Dermis blood vessel endothelial cell (primary cell): ENCODE data around the gene LTO1. TPM values are rescaled to one million over a fixed set of nuclear protein-coding genes. Genes with fewer than 3 reads are reported as not detected.

Source experiments
- DNase-seq: peaks from one replicate; pipeline ENCODE4 v3.0.0; 2010
- total RNA-seq: library from RNA; depleted of rRNA; stranded (reverse); fragments of >200 nt; gene quantifications from 2 replicates; pipeline ENCODE4 v1.2.3, GENCODE V29; 2014

The LTO1 gene
- total RNA-seq, 1 donor from 2014 or later = 16.0 TPM

DNA sequence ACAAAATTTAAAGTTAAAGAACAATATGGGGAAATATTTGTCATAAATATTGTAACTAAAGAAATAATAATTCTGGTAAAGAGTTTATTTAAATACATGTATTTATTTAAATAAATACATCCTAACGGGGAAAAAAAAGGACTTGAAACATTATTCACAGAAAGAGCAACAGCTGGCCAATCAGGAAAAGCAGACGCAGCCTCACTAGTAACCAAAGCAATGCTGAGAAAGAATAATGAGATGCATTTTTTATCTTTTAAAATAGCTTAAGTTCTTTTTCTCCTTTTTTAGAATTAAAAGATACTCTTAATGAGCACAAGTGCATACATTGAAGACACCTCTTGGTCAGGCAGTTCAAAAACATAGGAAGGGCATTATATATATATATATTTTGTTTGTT lies 2.6 kb upstream of the LTO1 start:
- no peak for DNase-seq

DNA sequence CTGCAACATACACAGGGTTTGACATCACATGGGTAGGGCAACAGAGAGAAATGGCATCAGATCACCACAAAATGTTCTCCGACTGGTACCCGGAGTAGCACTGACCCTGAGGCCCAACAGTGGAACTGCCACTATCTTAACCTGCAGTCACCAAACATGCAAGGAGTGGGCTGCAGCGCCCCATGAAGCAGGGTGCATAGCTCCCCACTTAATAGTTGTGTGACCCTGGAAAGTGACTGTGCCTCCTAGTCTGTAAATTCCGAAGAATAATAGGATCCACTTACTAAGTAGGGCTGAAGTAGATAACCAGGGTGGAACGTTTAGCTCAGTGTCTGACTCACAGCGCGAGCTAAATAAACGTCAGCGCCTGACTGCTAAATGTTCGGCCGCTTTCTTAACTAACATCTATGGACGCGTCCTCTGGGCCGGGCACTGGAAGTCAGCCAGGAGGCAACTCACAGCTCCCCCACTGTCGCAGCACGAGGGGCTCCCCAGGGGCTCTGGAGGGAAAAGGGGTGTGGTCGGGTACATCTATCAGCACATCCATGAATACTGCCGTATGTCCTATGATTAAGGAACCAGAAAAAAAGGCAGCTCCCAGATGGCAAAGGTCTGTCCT lies 777 bp downstream of the LTO1 start:
- peak; percentile 68 for DNase-seq

DNA sequence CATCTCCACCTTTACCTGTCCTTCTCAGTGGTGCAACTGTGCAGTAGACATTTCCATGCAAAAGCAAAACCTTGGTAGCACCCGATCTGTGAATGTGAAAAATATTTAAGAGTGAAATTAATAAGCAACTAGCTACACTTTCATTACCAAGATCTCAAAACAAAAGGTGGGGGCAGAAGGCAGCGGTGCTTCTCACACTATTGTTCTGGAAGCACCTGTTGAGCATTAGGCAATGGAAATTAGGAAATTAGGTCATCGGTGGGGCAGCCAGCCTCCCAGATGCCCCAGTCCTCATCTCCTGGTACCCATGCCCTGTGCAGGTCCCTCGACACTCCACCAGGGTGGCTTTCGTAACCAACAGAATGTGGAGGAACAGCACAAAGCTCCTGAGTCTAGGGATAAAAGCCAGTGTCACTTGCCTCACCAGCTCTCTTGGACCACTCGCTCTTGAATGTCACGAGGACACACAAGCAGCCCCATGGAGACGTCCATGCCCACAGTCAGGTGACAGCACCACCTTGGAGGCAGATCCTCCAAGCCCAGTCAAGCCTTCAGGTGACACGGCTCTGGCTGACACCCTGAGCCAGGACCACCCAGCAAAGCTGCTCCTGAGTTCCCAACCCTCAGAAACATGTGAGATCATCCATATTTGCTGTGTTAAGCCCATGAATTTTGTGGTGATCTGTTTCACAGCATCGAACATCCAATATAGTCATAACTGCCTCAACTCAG lies 3.3 kb downstream of the LTO1 start:
- DNase-seq = peak; percentile 49

DNA sequence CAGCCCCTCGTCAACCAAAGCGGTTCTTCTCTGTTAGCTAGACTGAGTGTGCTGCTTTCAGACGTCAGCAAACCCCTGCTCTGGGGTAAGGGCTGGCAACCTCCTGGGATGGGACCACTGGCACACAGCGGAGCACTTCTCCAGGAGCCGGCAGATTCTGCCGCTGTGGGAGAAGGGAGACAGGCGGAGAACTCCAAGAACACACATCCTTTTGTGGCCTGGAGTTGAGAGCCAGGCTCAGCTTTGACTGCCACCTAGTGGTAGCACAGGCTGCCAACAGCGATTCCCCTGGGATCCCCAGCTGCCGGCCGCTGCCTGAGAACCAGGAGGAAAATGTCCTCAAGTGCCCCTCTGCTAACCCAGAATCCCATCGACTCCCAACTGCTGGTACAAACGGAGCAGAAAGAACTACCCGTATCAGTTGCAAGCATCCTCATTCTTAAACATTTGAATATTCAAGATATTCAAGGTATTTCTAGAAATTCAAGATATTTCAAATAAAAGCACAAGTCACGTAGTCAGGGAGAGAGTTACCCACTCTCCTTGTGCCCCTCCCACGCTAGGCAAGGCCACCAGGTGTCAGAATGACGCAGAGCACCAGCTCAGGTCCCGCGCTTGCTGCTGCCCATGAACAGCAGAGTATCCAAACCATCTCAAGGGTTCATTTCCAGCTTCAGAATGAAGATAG lies 4.9 kb downstream of the LTO1 start:
- DNase-seq = peak; percentile 90

DNA sequence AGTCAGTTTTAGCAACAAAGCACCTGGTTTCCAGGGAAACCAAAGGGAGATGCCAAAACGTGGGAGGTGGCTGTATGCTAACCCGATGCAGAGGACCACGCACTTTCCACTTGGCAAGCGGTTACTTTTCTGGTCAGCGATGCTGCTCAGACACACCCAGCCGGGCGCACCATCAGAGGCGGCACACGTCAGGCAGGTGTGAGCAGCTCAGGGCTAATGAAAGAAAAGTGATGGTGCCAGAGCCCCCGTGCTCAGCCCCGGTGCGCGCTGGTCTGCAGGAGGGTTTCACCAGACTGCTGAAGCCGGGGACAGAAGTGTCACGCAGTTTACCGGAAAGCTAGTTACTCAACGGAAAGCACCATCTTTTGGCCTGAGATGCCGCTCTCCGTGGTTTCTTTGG lies 5.7 kb downstream of the LTO1 start:
- no peak for DNase-seq

DNA sequence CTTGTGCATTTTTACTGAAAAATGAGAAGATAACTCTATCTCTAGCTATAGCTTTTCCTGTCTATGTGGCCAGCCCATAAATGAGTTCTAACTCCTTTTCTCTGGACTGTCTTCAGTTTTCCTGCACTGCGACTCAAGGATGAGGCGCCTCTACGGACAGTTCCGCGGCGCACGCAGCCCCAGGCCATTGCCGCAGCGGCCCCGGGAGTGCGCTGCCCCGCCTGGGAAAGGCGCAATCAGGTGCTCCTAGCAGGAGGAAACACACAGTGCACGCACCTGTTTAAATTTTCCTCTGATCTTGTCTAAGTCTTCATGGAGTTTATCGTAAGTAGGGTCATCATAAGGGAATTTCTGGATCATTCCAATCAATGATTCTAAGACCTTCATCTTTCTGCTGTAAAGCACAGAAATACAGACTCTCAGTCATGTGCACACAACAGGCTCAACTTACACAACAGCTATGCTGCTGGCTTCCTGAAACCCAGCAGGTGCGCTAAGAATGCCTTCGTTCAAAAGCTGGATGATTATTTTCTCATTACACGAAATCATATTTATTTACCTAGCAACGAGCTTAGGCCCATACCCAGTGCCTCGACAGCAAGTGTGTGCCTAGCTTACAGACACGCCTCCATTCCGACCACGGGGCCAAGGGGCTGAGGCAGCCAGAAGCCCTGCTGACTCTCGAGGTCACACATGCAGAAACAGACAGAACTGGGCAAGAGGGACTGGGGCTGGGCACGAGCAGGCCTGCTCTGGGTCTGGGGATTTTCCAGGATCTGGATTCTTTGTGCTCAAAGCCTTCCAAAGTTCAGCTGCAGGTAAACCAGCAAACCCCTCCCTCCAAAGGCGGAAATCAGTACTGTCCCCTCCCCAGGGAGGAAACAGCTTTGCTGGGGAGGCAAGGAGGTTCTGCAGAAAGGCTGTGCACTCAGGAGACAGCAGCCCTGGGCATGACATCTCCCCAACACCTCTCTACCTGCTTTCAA lies 7.2 kb downstream of the LTO1 start:
- DNase-seq = no peak

DNA sequence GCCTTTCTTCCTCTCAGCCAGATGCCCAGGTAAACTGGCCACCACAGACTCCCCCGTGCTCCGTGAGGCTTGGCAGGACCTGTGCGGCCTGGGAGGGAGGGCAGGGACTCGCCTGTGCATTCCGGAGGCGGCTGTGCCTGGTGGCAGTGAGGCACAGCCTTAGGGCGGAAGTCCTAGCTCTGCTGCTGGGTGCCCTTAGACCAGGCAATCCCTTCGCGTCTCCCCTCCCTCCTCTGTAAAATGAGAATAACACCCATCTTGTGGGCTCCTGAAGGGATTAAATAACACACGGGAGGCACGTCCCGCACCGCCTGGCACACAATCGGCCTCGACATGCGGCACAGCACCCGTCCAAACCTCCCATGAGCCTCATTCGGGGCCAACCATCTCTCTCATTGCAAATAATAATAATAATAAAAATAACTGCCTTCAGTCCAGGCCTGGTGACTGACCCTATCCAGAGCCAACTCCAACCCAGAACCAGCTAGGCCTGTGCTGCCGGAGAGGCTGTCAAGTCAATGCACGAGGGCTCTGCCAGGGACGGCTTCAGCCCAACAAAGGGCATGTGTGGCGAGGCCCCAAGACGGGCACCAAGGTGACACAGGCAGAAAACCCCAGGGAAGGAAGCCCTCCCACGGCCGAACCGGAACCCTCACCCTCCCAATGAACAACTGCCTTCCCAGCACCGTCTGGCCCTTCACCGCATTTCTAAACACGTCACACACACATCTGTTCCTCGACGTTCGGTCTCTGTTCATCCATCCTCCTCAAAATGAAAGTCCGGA lies 8.2 kb downstream of the LTO1 start:
- no peak for DNase-seq

DNA sequence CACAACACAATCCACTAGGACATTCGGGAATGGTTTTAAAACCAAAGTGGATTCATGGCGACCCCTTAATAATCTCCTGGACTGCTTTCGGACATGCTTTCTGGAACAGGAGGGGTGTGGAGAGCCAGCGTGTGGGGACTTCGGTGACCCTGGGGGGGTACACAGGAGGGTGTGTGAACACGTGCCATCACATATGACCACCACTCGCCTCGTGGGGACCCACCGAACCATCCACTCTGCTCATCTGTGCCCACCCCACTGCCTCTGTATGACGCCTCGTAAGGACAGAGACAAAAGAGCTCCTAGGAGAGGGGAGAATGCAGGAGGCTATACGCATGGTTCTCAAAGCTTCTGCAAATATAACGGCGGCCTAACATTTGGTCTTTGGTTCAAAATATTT lies 8.9 kb downstream of the LTO1 start:
- no peak for DNase-seq

DNA sequence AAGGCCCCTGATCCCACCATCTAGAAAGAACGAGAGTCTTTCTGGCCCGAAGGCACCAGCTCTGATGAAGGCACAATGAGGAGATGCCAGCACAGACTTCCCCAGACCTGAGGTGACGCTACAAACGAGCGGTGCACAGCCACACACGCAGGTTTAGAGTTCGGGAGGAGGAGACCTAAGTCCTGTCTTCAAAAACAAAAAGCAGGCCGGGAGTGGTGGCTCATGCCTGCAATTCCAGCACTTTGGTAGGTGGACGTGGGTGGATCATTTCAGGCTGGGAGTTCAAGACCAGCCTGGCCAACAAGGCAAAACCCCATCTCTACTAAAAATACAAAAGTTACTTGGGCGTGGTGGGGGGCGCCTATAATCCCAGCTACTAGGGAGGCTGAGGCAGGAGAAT lies 9.5 kb downstream of the LTO1 start:
- no peak for DNase-seq

DNA sequence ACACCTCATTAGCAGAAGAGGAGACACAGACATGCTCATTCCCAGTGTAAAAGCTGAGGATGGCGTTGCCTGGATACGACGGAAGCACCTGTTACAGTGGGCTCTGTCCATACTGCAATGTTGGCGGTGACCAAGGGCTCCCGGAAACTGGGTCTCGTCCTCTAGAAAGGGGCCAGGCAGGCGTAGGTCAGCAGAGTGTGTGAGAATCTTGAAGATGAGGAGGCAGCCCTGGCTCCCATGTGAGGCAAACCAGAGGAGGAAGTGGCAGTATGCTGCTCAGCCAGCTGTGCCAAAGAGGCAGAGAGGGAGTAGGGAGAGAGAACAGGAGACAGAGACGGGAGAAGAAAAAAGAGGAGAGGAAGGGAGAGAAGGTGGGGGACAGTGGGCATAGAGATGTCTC lies 10.3 kb downstream of the LTO1 start:
- no peak for DNase-seq

DNA sequence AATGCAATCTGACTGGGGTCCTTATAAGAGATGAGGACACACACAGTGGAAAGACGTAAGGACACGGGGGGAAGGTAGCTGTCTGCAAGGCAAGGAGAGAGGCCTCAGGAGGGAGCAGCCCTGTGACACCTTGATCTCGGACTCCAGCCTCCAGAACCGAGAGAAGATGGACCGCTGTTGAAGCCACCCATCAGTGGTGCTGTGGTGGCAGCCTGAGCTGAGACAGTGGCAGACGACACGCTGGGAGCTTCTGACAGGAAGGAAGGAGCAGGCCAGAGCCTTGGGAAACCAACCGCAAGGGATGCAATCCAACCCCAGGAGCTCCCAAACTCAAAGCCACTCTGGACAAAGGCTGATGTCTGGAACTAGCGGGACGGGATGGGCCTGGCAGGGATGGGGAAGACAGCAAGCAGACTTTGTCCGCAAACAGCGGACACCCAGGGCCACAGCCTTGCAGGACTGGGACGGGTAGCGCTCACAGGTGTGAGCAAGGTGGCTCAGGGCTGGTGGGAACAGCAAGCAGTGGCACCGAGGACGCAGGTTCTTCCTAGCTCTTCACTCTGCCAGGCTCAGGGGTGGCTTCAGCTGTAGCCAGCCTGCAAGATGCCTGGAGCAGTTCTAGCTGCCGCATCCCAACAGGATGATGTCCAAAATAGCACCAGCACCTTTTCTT lies 10.9 kb downstream of the LTO1 start:
- DNase-seq = no peak

DNA sequence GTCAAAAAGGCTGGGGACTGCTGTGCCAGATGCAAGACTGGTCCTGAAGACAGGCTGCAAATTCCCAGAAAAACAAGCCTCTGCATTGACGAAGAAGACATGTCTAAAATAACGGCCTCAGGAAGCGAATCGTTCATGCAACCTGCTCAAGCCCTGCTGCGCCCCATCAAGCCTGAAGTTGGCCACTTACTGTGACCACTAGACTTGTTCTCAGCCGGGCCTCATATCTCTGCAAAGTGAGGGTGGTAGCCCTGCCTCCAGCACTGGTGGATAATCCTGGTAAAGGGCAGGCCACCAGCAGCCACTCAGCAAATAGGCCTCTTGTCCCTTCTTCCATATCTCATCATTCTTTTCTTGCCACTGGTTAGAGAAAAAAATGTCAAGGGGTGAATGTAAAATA lies 11.8 kb downstream of the LTO1 start:
- DNase-seq = no peak

DNA sequence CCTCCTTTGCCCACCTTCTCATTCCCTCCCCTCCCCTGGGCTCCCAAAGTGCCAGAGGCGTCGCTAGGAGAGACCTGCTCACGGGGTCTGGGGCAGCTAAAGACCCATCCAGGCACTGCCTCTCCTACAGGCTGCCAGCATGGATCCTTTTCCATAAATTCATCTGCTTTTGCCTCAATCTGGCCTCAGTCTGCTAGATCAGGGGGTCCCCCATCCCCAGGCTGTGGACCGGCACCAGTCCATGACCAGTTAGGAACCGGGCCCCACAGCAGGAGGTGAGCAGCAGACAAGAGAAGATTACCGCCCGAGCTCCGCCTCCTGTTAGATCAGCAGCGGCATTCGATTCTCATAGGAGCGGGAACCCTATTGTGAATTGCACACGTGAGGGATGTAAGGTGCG lies 12.3 kb downstream of the LTO1 start:
- no peak for DNase-seq

DNA sequence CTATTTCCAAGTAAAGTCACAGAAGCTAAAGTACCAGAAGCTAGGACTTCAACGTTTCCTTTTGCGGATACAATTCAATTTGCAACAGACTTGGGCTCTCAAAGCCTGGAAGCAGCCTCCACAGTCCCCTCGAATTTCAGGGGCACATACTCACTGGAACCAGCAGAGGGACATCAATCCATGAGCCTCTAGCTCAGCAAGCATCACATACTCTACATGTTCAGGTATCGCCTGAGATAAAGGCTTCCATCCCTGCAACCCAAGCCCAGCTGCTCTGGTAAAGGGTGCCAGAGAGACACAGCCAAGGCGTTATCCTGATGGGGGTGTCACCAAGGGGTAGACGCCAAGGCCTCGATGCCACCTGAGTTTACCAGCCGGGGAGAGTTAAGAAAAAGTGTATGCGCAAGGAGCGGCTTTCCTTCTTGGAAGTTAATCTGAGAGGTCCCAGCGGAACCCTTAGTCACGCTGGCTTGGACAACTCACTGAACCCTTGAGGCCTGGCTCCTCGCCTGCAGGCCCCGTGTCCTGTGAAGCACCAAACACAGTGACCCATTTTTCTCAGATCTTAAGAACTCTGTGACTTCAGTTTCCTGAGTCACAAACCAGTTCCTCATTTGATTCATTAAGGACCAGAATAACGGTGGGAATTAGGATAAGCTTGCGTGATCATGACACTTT lies 13.0 kb downstream of the LTO1 start:
- DNase-seq = no peak

DNA sequence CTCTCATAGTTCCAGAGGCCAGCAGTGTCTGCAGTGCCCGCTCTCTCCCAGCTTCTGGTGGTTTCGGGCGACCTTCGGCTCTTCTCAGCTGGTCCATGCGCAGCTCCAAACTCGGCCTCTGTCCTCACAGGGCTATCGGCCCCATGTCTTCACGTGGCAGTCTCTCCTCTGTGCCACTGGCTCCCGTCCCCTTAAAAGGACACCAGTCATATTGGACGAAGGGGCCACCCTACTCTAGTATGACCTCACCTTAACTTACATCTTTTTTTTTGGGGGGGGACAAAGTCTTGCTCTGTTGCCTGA lies 13.8 kb downstream of the LTO1 start:
- no peak for DNase-seq

DNA sequence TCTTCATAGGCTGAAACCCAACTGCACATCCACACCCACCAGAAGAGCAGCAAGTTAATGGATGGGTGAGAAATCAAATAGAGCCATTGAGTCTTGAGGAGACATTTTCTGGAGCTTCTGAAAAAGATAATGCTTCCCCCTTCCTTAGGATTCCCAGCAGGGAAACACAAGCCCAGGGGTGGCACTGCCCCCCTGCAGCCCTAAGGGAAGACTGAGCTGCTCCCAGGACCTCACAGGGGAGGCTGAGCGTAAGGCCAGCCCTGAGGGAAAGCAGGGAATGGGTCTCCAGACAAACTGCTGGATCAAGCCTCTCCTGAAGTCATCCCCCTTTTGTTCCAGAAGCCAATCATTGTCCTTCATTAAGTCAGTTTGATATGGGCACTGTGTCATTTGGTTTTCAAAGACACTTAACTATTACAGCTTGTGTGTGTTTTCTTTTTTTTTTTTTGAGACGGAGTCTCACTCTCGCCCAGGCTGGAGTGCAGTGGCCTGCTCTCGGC lies 15.1 kb downstream of the LTO1 start:
- DNase-seq = no peak

DNA sequence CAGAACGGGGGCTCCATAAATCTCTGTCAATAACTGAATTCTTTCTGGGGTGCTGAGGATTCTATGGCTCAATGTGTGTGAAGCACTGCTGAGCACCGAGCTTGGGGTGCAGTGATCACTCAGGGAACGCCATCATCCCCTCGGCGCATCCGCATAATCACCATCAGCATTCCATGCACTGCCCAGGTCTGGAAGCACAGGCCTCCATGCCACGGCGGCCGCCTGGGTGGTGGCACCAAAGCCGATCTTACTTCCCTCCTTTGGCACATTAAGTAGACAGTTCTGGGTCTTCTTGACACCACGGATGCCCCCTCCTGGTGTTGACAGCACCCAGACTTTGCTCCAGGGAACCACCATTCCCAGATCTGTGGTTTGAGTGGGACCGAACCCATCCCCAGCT lies 15.6 kb downstream of the LTO1 start:
- DNase-seq = no peak

DNA sequence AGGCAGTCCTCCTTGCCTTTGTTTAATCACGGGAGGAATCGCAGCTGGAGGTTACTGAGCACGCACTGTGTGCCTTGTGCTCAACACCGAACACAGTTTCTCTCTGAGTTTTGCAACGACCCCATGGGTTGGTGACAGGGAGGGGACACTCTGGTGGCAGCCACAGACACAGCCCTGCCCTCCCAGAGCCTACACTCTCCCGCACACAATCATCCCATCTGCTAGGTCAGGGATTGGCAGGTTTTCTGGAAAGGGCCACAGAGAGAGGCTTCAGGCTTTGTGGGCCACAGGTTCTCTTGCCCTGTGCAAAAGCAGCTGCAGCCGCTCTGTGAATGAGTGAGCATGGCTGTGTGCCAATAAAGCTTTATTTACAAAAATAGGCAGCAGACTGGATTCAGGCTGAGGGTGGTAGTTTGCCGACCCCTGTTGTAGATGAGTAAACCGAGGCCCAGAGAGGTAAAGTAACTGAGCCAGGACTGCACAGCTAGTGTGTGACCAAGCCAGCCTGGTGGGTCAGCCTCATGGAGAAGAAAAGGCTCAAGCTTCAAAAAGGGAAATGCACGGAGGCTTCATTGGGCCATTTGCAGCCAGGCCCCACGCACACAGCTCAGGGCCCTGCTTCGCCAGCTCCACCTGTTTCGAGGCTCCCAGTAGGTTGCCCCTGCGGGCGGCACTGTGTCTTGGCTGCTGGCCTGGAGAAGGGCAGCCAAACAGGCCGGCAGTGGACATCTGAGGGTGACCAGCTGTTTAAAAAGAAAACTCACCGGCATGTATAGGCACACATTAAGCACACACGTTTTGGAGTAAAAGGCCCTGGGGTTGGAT lies 16.3 kb downstream of the LTO1 start:
- DNase-seq = no peak

DNA sequence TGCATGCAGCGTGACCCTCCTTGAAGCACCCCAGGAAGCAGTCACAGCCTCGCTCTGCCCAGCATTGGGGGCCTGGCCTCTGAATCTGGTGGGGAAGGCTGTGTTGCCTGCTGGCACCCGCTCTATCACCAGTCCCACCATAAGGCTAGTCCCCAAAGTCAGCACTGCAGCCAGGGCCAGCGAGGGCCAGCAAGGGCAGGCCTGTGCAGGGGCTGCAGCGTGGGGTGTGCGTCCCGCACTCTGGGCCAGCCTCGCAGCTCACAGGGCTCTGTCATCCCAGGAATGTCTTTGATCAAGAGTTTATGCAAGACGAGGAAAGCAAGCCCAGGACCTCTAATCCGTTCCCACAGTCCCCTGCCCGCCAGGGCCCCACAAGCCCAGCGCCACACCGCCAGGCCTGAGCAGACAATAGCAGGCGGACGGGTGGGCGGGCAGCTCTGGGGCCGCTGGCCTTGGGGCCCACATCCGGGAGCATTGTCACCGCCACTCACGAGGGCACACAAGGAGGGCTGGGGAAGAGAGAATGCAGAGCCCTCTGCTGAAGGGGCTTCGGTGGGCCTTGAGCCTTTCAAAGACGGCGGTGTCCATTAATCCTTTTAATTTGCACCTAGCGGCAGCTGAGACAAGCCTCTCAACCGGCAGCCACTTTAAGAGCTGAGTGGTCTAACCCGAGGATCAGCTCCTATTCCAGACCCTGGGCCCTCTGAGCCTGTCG lies 17.1 kb downstream of the LTO1 start:
- DNase-seq = peak; percentile 46
